OCI-M2 (cell line): Measurements from ENCODE around the gene DDX54.

Experiments used
- DNase-seq: peaks from one replicate; lab custom pipeline; 2025; ENCODE audit not compliant: unreplicated experiment; lab: John Stamatoyannopoulos, UW

DDX54 gene

DNA sequence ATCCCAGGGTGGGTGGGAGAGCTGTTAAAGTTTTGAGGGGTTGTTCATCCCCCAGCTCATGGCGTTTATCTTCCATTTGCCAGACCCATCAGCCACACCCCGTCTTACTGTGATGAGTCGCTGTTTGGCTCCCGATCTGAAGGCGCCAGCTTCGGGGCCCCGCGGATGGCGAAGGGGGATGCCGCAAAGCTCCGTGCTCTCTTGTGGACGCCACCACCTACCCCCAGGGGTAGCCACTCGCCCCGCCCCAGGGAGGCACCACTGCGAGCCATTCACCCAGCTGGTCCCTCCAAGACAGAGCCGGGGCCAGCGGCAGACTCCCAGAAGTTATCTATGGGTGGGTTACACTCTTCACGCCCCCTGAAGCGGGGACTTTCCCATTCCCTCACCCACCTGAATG is 5.9 kb upstream of the DDX54 start:
- DNase-seq, result no peak

DNA sequence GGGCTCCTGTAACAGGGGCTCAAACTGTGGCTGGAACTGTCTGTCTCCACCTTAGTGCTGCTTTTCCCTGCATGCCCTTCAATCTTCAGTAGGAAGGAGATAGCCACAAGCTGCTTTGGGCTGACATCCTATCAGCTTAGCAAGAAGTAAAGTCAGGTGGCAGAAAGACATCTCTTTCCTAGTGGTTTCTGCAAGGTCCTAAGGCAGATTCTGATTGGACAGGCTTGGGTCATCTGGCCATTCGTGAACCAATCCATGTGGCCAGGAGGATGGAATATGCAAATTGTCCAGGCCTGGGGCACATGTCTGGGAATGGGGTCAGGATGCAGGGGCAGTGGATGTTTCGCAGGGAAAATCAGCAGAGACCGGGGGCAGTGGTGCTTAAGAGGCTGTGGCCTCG is 5.5 kb upstream of the DDX54 start:
- no peak for DNase-seq

DNA sequence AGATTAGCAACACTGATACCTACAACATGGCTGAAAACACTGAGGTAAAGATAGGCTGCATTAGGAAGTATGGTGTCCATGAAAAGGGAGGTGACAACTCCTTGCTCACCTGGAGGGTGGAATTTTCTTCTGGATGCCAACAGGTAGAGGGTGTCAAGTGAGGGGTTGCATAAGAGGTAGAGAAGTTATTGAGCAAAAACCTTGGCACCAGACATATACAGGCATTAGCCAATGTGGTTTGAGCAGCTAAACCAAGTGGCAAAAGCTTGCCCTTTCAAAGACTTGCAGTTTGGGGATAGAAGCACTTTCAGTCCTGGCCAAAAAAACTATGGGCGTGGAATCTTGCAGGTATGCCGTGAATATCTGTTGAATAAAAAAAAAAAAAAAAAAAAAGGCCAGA is 4.1 kb upstream of the DDX54 start:
- no peak for DNase-seq

DNA sequence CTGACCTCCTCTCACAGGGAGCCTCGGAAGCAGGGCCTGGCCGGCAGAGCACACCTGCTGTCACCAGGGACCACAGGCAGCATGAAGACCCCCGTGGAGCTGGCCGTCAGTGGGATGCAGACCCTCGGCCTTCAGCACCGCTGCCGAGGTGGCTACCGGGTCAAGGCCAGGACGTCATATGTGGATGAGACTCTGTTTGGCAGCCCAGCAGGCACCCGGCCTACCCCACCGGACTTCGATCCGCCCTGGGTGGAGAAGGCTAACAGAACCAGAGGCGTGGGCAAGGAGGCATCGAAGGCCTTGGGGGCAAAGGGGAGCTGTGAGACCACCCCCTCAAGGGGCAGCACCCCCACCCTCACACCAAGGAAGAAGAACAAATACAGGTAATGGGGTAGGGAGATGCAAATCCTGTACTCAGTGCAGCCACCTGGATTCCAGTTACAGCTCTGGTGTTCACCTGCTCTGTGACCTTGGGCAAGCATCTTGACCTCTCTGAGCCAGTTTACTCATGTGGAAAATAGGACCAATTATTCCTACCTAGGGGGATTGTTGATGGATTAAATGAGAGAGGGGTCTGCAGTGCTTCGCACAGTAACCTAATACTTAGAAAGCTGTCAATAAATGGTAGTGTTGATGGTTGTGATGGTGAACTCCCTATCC is 1.5 kb upstream of the DDX54 start:
- DNase-seq, result no peak

DNA sequence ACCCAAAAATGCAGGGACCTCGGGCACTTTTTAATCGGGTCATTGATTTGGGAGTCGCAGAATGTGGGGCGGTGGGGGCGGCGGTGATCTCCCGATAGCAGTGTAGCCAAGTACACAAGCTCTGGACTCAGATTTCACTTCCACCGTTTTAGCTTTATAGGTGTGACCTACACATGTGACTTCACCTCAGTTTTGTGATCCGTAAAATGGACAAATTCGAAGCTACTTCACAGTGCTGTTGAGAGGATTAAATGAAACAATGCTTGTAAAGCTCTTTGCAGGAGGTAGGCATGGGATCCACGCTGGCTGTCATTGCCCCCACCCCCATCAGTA is 721 bp upstream of the DDX54 start:
- no peak for DNase-seq

- peak; percentile 58 for DNase-seq
Measured at GRCh38 chr12:113184900-113185179, 438 bp downstream of the DDX54 start.

DNA sequence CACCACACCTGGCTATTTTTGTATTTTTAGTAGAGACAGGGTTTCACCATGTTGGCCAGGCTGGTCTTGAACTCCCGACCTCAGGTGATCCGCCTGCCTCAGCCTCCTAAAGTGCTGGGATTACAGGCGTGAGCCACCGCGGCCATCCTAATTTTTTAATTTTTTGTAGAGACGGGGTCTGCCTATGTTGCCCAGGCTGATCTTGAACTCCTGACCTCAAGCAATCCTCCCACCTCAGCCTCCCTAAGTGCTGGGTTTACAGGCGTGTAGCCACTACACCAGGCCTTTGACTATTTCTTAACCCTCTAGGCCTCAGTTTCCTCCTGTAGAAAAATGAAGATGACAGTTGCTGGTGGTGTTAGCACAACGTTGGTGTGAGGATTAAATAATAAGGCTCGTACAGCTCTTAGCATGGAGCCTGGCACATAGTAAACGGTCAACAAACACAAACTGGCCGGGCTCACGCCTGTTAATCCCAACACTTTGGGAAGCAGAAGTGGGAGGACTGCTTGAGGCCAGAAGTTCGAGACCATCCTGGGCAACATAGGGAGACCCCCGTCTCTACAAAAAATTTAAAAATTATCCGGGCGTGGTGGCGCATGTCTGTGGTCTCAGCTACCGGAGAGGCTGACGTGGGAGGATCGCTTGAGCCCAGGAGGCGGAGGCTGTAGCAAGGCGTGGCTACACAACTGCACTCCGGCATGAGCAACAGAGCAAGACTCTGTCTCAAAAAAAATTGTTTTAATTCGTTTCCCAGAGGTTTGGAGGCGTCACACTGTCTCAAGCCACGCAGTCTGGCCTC is 979 bp downstream of the DDX54 start:
- no peak for DNase-seq

DNA sequence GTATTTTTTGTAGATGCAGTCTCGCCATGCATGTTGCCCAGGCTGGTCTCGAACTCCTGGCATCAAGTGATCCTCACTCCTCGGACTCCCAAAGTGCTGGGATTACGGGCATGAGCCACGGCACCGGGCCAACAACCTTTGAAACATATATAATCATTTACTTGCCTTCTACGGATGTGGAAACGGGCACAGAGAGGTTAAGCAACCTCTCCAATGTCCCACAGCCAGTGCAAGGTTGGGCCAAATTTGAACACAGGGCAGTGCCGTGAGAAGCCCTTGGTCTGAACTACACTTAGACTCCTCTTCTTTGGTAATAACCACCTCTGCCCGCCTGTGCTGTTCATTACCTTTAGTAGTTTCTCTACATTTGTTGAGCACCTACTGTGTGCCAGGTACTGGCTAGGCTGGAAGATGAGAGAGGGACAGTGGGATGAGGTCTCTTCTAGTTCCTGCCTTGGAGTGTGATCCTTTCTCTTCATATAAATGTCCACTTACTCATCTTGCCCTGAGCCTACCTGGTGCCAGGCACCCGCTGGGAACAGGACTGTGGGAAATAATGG is 2.2 kb downstream of the DDX54 start:
- DNase-seq, result no peak

DNA sequence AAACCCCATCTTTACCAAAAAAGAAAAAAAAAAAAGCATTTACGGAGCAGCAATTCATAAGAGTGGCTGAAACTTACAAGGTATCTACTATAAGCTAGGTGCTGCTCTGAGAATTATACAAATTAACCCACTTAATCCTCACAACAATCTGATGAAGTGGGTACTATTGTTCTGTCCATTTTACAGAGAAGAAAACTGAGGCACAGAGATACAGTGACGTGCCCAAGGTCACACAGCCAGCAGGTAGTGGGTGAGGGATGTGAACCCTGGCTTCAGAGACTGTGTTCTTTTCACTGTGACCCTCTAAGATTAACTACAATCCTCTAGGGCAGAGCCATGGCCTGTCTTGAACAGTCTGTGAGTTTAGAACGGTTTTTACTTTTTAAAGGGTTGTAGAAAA is 3.3 kb downstream of the DDX54 start:
- no peak for DNase-seq

DNA sequence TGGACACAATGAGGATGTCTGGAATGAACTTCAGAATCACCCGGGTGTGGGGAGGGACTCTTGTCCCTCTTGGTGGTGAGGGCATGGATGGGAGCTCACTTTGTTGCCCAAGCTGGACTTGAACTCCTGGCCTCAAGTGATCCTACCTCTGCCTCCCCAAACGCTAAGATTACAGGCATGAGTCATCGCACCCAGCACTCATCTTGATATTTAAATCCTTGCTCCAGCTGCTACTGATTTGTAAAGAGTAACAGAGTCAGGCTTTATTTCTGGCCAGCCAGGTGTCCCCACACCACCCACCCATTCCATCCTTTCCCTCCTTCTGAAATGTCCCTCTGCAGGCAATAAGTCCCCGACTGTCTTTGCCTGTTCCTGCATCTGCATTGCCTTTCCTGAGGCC is 4.9 kb downstream of the DDX54 start:
- no peak for DNase-seq

DNA sequence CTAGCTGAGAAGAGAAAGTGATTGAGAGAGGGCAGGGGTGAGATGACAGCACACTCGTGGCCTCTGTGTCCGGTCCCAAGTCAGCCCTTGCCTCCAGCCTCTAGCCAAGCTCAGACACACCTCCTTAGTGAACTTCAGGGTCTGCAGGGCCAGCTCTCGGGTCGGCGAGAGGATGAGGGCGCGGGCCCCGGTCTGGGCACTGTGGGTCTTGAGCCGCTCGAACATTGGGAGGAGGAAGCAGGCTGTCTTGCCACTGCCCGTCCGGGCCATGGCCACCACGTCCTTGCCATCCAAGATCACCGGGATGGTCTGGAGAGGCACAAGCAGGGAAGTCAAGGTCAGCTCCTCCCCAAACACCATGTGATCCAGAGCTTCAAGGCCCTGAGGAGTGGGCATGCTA is 6.3 kb downstream of the DDX54 start:
- no peak for DNase-seq

DNA sequence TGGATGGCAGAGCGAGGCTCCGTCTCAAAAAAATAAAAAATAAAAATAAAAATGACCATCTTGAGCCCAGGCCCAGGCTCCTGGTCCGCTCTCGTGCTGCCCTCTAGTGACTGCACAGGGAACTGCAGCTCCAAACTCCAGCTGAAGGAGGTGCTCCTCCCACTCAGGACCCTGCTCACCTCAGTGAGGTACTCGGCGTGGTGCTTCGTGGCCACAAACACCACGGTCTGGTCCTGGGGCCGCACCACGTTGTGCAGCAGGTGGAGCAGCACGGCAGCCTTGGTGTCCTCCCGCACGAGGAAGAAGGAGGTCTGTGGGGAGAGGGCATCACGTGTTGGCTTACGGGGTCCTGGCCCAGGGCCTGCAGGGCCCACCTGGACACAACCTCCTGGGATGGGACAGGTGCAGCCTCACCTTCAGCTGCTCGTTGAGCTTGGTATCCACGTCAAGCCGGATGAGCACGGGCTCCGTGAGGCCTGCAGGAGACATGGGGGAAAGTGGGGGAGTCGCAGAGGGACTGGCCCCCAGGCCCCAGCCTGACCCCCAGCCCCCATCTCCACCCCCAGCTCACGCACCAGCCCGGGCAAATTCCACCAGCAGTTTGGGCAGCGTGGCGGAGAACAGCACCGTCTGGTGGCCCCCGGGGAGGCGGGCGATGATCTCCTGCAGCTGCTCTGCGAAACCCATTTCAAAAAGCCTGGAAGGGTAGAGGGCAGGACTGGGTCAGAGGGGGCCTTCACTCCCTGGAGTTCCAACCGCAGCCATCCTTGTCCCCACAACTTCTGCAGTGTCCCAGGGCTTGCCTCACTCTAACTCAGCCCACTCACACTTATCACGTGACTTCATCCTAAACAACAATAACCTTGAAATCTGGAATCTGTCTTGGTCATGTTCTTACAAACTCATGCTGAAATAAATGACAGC is 10.6 kb downstream of the DDX54 start:
- no peak for DNase-seq

DNA sequence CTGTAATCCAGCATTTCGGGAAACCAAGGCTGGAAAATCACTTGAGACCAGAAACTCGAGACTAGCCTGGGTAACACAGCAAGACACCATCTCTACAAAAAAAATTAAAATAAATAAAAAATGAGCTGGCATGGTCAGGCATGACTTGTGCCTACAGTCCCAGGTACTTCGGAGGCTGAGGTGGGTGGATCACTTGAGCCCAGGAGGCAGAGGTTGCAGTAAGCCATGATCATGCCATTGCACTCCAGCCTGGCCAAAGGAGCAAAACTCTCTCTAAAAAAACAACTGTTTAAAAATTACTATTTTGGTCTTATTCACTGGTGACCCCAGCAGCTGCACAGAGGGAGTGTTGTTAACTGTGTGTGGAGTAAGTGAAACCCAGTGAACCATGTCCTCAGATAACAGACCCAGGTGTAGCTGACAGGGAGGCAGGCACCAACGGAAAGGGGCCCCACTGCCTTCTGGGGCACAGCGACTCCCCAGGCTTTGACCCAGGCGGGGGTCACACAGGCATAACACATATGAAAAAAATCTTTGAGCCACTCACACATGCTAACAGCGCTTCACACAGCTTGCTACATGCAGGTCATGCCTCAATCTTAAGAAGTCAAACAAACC is 12.1 kb downstream of the DDX54 start:
- no peak for DNase-seq

- DNase-seq, result no peak
Measured at GRCh38 chr12:113172185-113172584, 13.1 kb downstream of the DDX54 start.

GRCh38 chr12:113171543-113171942 is 13.7 kb downstream of the DDX54 start:
- DNase-seq, result no peak

DNA sequence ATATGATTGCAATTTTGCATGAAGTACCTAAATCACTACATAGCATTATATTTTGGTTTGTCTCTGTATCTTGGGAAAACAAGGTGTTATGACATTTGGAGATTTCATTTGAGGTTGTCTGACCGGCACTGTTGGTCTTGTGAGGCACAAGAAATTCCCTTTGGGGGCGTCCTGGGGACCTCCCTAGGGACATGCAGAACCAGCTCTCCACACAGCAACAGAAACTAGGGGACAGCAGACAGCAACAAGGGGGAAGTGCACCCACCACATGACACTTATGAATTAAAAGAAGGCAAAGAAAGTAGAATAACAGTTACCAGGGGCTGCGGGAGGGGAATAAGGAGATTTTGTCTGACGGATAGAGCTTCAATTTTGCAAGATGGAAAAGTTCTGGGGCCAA is 14.4 kb downstream of the DDX54 start:
- no peak for DNase-seq

DNA sequence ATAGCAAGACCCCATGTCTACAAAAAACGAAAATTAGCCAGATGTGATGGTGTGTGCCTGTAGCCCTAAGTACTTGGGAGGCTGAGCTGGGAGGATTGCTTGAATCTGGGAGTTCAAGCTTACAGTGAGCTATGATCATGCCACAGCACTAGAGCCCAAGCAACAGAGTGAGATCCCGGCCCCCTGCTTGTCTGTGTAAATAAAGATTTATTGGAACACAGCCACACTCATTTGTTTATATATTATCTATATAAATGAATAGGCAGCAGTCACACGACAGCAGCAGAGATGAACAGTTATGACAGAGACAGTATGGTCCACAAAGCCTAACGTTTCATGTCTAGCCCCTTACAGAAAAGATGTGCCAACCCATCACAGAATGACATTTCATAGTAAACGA is 14.8 kb downstream of the DDX54 start:
- no peak for DNase-seq

DNA sequence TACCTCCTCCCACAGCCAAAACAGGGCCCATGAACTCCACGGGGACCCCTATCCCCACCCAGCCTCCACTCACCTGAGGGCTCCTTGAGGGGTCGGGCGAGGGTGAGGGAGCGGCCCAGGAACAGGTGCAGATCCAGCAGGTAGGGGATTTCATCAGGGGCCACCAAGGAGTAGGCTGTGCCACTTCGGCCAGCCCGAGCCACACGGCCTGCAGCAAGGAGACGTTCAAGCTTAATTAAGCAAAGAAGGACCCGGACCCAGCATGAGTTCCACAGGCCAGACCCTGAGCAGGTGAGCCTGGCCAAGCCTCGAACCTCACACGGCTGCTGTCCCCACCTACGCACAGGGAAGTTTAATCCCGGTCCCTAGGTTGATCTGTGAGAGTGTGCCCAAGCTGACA is 15.6 kb downstream of the DDX54 start:
- DNase-seq, result no peak

- DNase-seq, result no peak
Measured at GRCh38 chr12:113167868-113168267, 17.4 kb downstream of the DDX54 start.

GRCh38 chr12:113165521-113166450 is 19.5 kb downstream of the DDX54 start:
- no peak for DNase-seq
